K562 (cell line): Measurements from ENCODE around the gene CDC14A. TPM values are rescaled to one million over a fixed set of nuclear protein-coding genes. Genes with fewer than 3 reads are reported as not detected.

Experiments
- ATAC-seq: fragments of 200-7000 bp; cut with Tn5 transposase; 3 replicates; pipeline ENCODE4 v1.9.1; 2020; ENCODE audit warnings: moderate library complexity
- BruUV-seq: library from RNA; stranded (reverse); fragments of 400-500 nt; replicated peaks from 2 replicates; lab custom pipeline; 2021; lab: Mats Ljungman, UMichigan
- CTCF ChIA-PET: fragments of 300-600 bp; formaldehyde crosslinking; extraction: SDS; loops from one replicate; lab custom pipeline; 2021; ENCODE audit warnings: low intra/inter-chr PET ratio; lab: Yijun Ruan, JAX
- POLR2A ChIA-PET: fragments of 300-600, 350-650 bp; sonication (Branson Sonifier 250); formaldehyde crosslinking; extraction: SDS; loops from one replicate; lab custom pipeline; 2021; ENCODE audit warnings: antibody characterized with exemption, inconsistent platforms; lab: Yijun Ruan, JAX
- DNase-seq, 4 experiments: peaks; one replicate each; pipeline versions ENCODE4 v3.0.0 to v3.0.0-alpha.2; 2011 to 2018; ENCODE audit warnings: low spot score in 3 of 4, mixed read lengths in 3 of 4; ENCODE audit errors: extremely low read depth in 1 of 4
- FAIRE-seq: peaks from 2 replicates; lab custom pipeline; 2011; peaks lifted over from hg19 to GRCh38; lab: Jason Lieb, UNC
- H2AFZ ChIP-seq: 2 replicates; pipeline ENCODE4 v1.6.0; 2011; ENCODE audit warnings: low read depth, low read length, control low read depth, inconsistent platforms
- H3K27ac ChIP-seq: fragments of 200-600 bp; 3 replicates; pipeline ENCODE4 v1.8.0; 2011; ENCODE audit warnings: low read depth, mild to moderate bottlenecking, control low read depth, inconsistent platforms, low read length, moderate library complexity, mixed read lengths; ENCODE audit errors: extremely low read depth
- H3K27me3 ChIP-seq, 2 experiments: fragments of 300-600 bp in 1 of 2; 2 replicates in 1 of 2; 3 replicates in 1 of 2; pipeline versions ENCODE4 v1.6.0 to v1.8.0; 2011; ENCODE audit warnings: inconsistent platforms in 2 of 2, low read length in 2 of 2, mild to moderate bottlenecking in 1 of 2, mixed read lengths in 1 of 2, moderate library complexity in 1 of 2; ENCODE audit not compliant: control insufficient read depth in 2 of 2, insufficient read depth in 2 of 2
- H3K36me3 ChIP-seq: fragments of 300-600 bp; 3 replicates; pipeline ENCODE4 v1.8.0; 2011; ENCODE audit warnings: mild to moderate bottlenecking, low read length, inconsistent platforms; ENCODE audit not compliant: control insufficient read depth, insufficient read depth
- H3K4me1 ChIP-seq, 2 experiments: fragments of 200-600 bp in 1 of 2; replicated peaks in 1 of 2; 2 replicates in 1 of 2; 3 replicates in 1 of 2; pipeline versions ENCODE4 v1.5.1 to v1.8.0; 2011; ENCODE audit warnings: inconsistent platforms in 2 of 2, low read length in 2 of 2, mild to moderate bottlenecking in 1 of 2, mixed read lengths in 1 of 2, moderate library complexity in 1 of 2; ENCODE audit not compliant: control insufficient read depth in 2 of 2, insufficient read depth in 2 of 2
- H3K4me2 ChIP-seq: 2 replicates; pipeline ENCODE4 v1.6.1; 2011; ENCODE audit warnings: low read length, control low read depth, inconsistent platforms, mixed read lengths; ENCODE audit not compliant: insufficient read depth
- H3K4me3 ChIP-seq: fragments of 200-600 bp; sonication (generic), shearing (Covaris generic); 2 replicates; pipeline ENCODE4 v1.5.1; 2016; ENCODE audit warnings: control low read depth, inconsistent platforms
- H3K79me2 ChIP-seq: fragments of 200-600 bp; 3 replicates; pipeline ENCODE4 v1.8.0; 2011; ENCODE audit warnings: low read length, inconsistent platforms; ENCODE audit not compliant: control insufficient read depth, insufficient read depth
- H3K9ac ChIP-seq, 2 experiments: 2 replicates each; pipeline versions ENCODE4 v1.6.0 to v1.6.1; 2011; ENCODE audit warnings: low read depth in 2 of 2, low read length in 2 of 2, control low read depth in 1 of 2, inconsistent platforms in 1 of 2, mild to moderate bottlenecking in 1 of 2, mixed read lengths in 1 of 2; ENCODE audit not compliant: insufficient read depth in 1 of 2
- H3K9me1 ChIP-seq: one replicate; pipeline ENCODE4 v1.6.0; 2011; ENCODE audit warnings: inconsistent platforms, mild to moderate bottlenecking, low read length, moderate library complexity; ENCODE audit not compliant: control insufficient read depth, insufficient read depth
- H3K9me3 ChIP-seq: replicated peaks from 2 replicates; pipeline ENCODE4 v1.5.1; 2011; ENCODE audit warnings: low read depth, low read length, inconsistent platforms; ENCODE audit not compliant: control insufficient read depth, insufficient read depth
- H4K20me1 ChIP-seq: replicated peaks from 2 replicates; pipeline ENCODE4 v1.6.1; 2011; ENCODE audit warnings: low read length, inconsistent platforms, mixed read lengths; ENCODE audit not compliant: control insufficient read depth, insufficient read depth
- HDAC2 ChIP-seq: fragments of 450-650 bp; IDR thresholded peaks from 2 replicates; pipeline ENCODE4 v1.6.1; 2016; ENCODE audit warnings: mild to moderate bottlenecking
- KLF16 ChIP-seq: IDR thresholded peaks from 2 replicates; pipeline ENCODE4 v1.6.1; 2016; ENCODE audit warnings: antibody characterized with exemption
- RBM17 ChIP-seq: fragments of 200-400 bp; formaldehyde crosslinking; IDR thresholded peaks from 2 replicates; pipeline ENCODE4 v1.6.1; 2017; ENCODE audit warnings: low read depth, mild to moderate bottlenecking, low read length, borderline replicate concordance
- TCFL5 ChIP-seq: fragments of 250-450 bp; sonication (Bioruptor Pico); conservative IDR thresholded peaks from 2 replicates; pipeline ENCODE4 v1.6.1; 2021; ENCODE audit warnings: mild to moderate bottlenecking, moderate library complexity, matching md5 sums
- XRCC3 ChIP-seq: fragments of 450-650 bp; IDR thresholded peaks from 2 replicates; pipeline ENCODE4 v1.6.1; 2017; ENCODE audit warnings: mild to moderate bottlenecking, moderate library complexity
- ZNF197 ChIP-seq: fragments of 200-800 bp; sonication (Bioruptor generic); IDR thresholded peaks from 2 replicates; pipeline ENCODE4 v1.6.1; 2016; ENCODE audit warnings: low read depth, missing genetic modification characterization, missing compliant biosample characterization
- ZNF785 ChIP-seq: fragments of 250-450 bp; sonication (Bioruptor Pico); IDR thresholded peaks from 2 replicates; pipeline ENCODE4 v1.4.0; 2020; ENCODE audit warnings: mild to moderate bottlenecking
- WGBS: fragments of 100-300 bp; shearing (Covaris generic); methylation state at CpG from one replicate; pipeline ENCODE4 v1.1.6; 2016; ENCODE audit warnings: low coverage, mixed read lengths; ENCODE audit not compliant: insufficient coverage; ENCODE audit errors: missing lambda C conversion rate; 5-methylcytosine and 5-hydroxymethylcytosine counted together
- in situ Hi-C: fragments of 300-500 bp; cut with MboI; formaldehyde crosslinking; loops from 4 replicates; pipeline ENCODE4 v1.15.0; 2018; ENCODE audit warnings: inconsistent platforms, mixed read lengths
- intact Hi-C: fragments of 100-400 bp; cut with micrococcal nuclease; formaldehyde crosslinking; loops from 2 replicates; pipeline ENCODE4 v1.14.2; 2022
- polyA plus RNA-seq, 8 experiments: library from polyadenylated mRNA; depleted of rRNA in 4 of 8; stranded (reverse) in 5 of 8; unstranded in 3 of 8; fragments of >200 nt; fragmentation: Nextera tagmentation in 2 of 8; fragmentation: Illumina TruSeq in 1 of 8; extraction: Ambion mirVana in 2 of 8; extraction: Trizol in 1 of 8; gene quantifications; 2 replicates each; pipeline versions ENCODE4 v1.2.1 to v1.2.3, GENCODE V29; 2011 to 2014; ENCODE audit warnings: inconsistent platforms in 1 of 8, missing spikeins in 1 of 8
- total RNA-seq, 7 experiments: library from RNA; depleted of rRNA in 6 of 7; stranded (reverse); fragments of >200 nt in 6 of 7; fragmentation: Illumina TruSeq in 2 of 7; extraction: Trizol in 2 of 7; gene quantifications; 2 replicates each; pipeline versions ENCODE4 v1.2.1 to v1.2.3, GENCODE V29; 2011 to 2021; ENCODE audit warnings: low replicate concordance in 1 of 7

CDC14A gene
- total and polyA plus RNA-seq, 9 of the 15 experiments (the other 6 are each of a cell fraction or from before 2014, with no cell fraction given): 17.0 to 74.3 (median 33.4) TPM

- Histone ChIP-seq H2AFZ (no peak overlapping the region), H3K79me2 (peaks cover 2% of the 10 kb centered on the region; the same call in 1 of the 3 replicates)
- TF ChIP-seq ZNF785 (no peak), KLF16 (no peak)
- TF ChIP-seq, all 486 proteins: peak for 0
- Histone ChIP-seq H3K36me3 (peaks cover 85% of the 10 kb centered on the region), H3K9me3 (no peaks in the 10 kb centered on the region), H3K27ac (no peak overlapping the region), H3K4me3 (no peak overlapping the region), H3K9me1 (no peaks in the 10 kb centered on the region), H4K20me1 (no peaks in the 10 kb centered on the region), H3K27me3 (no peaks in the 10 kb centered on the region), H3K4me2 (no peak overlapping the region), H3K9ac (no peak overlapping the region), H3K4me1 (no peaks in the 10 kb centered on the region; a peak in 2 of 5 replicates)
- POLR2A ChIA-PET: no interaction called here
- no peak for FAIRE-seq
- peak; percentile 24 for ATAC-seq
- CTCF ChIA-PET: no interaction called here
- in situ Hi-C loops (no loop called here), intact Hi-C loops (no loop called here)
- no peak for DNase-seq
- 68% methylated on average over 4 of the region's 4 CpGs for WGBS
- BruUV-seq: no TSS peak
These were observed 158.8 kb downstream of the CDC14A start for GRCh38 chr1:100511058-100511457.

GRCh38 chr1:100511773-100512172 lies 159.5 kb downstream of the CDC14A start:
- Histone ChIP-seq H3K4me1 (no peaks in the 10 kb centered on the region; a peak in 2 of 5 replicates), H3K79me2 (peaks cover 2% of the 10 kb centered on the region; the same call in 1 of the 3 replicates), H2AFZ (no peak overlapping the region), H3K36me3 (peaks cover 85% of the 10 kb centered on the region), H3K9me3 (no peaks in the 10 kb centered on the region), H3K9ac (no peak overlapping the region), H3K9me1 (no peaks in the 10 kb centered on the region), H4K20me1 (no peaks in the 10 kb centered on the region), H3K4me3 (no peak overlapping the region), H3K27me3 (no peaks in the 10 kb centered on the region), H3K4me2 (no peak overlapping the region), H3K27ac (no peak overlapping the region)
- WGBS: 95% methylated on average over 5 of the region's 5 CpGs
- ChIA-PET POLR2A (no interaction called here), CTCF (no interaction called here)
- FAIRE-seq (no peak), DNase-seq (no peak), ATAC-seq (no peak)
- in situ Hi-C loops (no loop called here), intact Hi-C loops (no loop called here)
- TF ChIP-seq TCFL5: no peak
- no peak for TF ChIP-seq ZNF197
- no peak for TF ChIP-seq XRCC3
- TF ChIP-seq KLF16: no peak
- no peak for TF ChIP-seq RBM17
- no peak for TF ChIP-seq HDAC2
- BruUV-seq: no TSS peak
